GM19239 (cell line): ENCODE results near the gene UPK3BL2.
"Not testable (repeated sequence)": the region's sequence is repeated elsewhere in the genome, so short reads cannot be mapped to it uniquely, and the experiment has no call there.

Experiments
- DNase-seq: peaks from one replicate; pipeline ENCODE4 v3.0.0; 2011; ENCODE audit warnings: low spot score; ENCODE audit not compliant: insufficient read length
- FAIRE-seq: peaks from 2 replicates; lab custom pipeline; 2011; peaks lifted over from hg19 to GRCh38; lab: Jason Lieb, UNC

The UPK3BL2 gene

GRCh38 chr7:102543596-102543995 is at the start of gene UPK3BL2:
Gene UPK3BL2 (minus strand): TSS chr7:102543696. CDS start chr7:102543636, 60 bp downstream.
- DNase-seq, FAIRE-seq: not testable (repeated sequence)

GRCh38 chr7:102592477-102593019 is 49.1 kb upstream of the UPK3BL2 start:
- not testable (repeated sequence) for DNase-seq, FAIRE-seq

- not testable (repeated sequence) for FAIRE-seq
These were observed 46.4 kb upstream of the UPK3BL2 start for GRCh38 chr7:102589857-102590256.

GRCh38 chr7:102583495-102583894 is 40.0 kb upstream of the UPK3BL2 start:
- not testable (repeated sequence) for FAIRE-seq, DNase-seq

More at GRCh38 chr7:102589857-102590256, 46.4 kb upstream of the UPK3BL2 start:
- not testable (repeated sequence) for DNase-seq

GRCh38 chr7:102581722-102582121 is 38.2 kb upstream of the UPK3BL2 start:
- FAIRE-seq, DNase-seq: not testable (repeated sequence)

- DNase-seq, FAIRE-seq: not testable (repeated sequence)
These were observed 35.0 kb upstream of the UPK3BL2 start for GRCh38 chr7:102578486-102578885.

GRCh38 chr7:102577315-102578240 is 34.1 kb upstream of the UPK3BL2 start:
- not testable (repeated sequence) for DNase-seq, FAIRE-seq

GRCh38 chr7:102576363-102576762 is 32.9 kb upstream of the UPK3BL2 start:
- DNase-seq, FAIRE-seq: not testable (repeated sequence)

GRCh38 chr7:102574607-102575006 is 31.1 kb upstream of the UPK3BL2 start:
- FAIRE-seq, DNase-seq: not testable (repeated sequence)

GRCh38 chr7:102572261-102573239 is 29.1 kb upstream of the UPK3BL2 start, which contains the start of gene POLR2J3:
Gene POLR2J3 (minus strand): TSS chr7:102572583. CDS start chr7:102572521, 62 bp downstream.
- peak; percentile 66 for FAIRE-seq

GRCh38 chr7:102568620-102569019 is 25.1 kb upstream of the UPK3BL2 start:
- not testable (repeated sequence) for FAIRE-seq, DNase-seq

More at GRCh38 chr7:102572261-102573239, 29.1 kb upstream of the UPK3BL2 start, which contains the start of gene POLR2J3:
- DNase-seq = not testable (repeated sequence)

GRCh38 chr7:102550808-102551422 is 7.4 kb upstream of the UPK3BL2 start, which contains the start of gene SPDYE2:
Gene SPDYE2 (plus strand): TSS chr7:102551226. CDS start chr7:102553256, 2,030 bp downstream.
- not testable (repeated sequence) for DNase-seq, FAIRE-seq

- DNase-seq, FAIRE-seq: not testable (repeated sequence)
These were observed 2.9 kb upstream of the UPK3BL2 start for GRCh38 chr7:102546353-102546752.

GRCh38 chr7:102545288-102545687 is 1.8 kb upstream of the UPK3BL2 start:
- not testable (repeated sequence) for FAIRE-seq, DNase-seq

GRCh38 chr7:102544372-102544771 is 876 bp upstream of the UPK3BL2 start:
- not testable (repeated sequence) for FAIRE-seq, DNase-seq

GRCh38 chr7:102542771-102543170 is 725 bp downstream of the UPK3BL2 start:
- not testable (repeated sequence) for DNase-seq, FAIRE-seq

GRCh38 chr7:102542083-102542482 is 1.4 kb downstream of the UPK3BL2 start:
- FAIRE-seq, DNase-seq: not testable (repeated sequence)

- DNase-seq, FAIRE-seq: not testable (repeated sequence)
These were observed 2.9 kb downstream of the UPK3BL2 start for GRCh38 chr7:102540604-102541003.
